Measurements from ENCODE around the gene CRIP1. TPM values are rescaled to one million over a fixed set of nuclear protein-coding genes. Genes with fewer than 3 reads are reported as not detected.
A peak's percentile ranks its signal among the peaks of the same experiment; 100 is the strongest.

Gene CRIP1
- total RNA-seq, 1 donor from 2014 or later, result 7.0 TPM

DNA sequence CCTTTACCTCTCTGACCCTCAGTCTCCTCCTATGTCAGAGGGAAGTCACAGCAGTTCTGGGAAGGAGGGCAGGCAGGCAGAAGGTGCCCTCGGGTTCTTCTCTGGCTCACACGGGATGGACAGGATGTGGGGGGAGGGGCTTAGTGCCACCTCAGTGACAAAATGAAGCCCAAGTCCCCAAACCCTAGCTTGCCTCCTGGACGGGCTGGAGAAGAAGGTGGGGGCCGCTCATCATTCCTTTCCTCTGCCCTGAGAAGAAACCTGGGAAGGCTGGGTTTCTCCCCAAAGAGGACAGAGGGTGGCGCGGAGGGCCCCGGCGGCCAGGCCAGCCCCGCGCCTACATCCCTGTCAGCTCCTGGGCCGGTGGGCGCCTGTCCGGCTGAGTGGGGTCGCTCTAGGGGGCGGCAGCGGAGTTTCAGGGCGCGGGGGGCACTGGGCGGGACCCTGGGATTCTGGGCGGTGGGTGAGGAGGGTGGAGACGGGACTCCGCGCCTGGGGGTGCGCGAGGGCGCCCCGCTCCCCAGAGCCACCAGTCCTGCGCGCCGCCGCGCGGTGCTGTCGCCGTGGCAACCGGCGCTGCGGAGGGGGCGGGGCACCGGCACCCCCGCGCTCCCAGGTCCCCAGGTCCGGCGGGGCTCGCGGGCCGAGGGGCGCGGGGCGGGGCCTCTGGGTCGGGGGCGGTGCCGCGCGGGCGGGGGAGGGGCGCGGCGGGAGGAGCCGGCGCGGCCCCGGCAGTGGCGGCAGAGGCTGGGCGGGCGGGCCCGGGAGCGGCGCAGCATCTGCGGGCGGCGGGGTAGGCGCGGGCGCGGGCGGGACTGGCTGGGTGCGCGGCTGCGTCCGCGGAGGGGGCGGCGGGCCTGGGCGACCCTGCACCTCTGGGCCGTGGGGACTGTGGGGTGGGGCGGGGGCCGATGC lies 39.4 kb downstream of the CRIP1 start, which contains the start of gene TMEM121:
Gene TMEM121, plus strand, starts transcription at position 723 of the 915 bp plus-strand sequence. CDS start 2,252 bp downstream, outside the sequence.
- no peak for DNase-seq (ENCODE audit: low read depth)
- TF ChIP-seq, protein P1, sequence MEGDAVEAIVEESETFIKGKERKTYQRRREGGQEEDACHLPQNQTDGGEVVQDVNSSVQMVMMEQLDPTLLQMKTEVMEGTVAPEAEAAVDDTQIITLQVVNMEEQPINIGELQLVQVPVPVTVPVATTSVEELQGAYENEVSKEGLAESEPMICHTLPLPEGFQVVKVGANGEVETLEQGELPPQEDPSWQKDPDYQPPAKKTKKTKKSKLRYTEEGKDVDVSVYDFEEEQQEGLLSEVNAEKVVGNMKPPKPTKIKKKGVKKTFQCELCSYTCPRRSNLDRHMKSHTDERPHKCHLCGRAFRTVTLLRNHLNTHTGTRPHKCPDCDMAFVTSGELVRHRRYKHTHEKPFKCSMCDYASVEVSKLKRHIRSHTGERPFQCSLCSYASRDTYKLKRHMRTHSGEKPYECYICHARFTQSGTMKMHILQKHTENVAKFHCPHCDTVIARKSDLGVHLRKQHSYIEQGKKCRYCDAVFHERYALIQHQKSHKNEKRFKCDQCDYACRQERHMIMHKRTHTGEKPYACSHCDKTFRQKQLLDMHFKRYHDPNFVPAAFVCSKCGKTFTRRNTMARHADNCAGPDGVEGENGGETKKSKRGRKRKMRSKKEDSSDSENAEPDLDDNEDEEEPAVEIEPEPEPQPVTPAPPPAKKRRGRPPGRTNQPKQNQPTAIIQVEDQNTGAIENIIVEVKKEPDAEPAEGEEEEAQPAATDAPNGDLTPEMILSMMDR (conservative IDR thresholded peaks at IDR 0.05; ENCODE audit: low read depth, low read length), result no peak
- H3K4me3 ChIP-seq (ENCODE audit: low read depth, low read length), result peak within 1 kb of the TSS; percentile 56

DNA sequence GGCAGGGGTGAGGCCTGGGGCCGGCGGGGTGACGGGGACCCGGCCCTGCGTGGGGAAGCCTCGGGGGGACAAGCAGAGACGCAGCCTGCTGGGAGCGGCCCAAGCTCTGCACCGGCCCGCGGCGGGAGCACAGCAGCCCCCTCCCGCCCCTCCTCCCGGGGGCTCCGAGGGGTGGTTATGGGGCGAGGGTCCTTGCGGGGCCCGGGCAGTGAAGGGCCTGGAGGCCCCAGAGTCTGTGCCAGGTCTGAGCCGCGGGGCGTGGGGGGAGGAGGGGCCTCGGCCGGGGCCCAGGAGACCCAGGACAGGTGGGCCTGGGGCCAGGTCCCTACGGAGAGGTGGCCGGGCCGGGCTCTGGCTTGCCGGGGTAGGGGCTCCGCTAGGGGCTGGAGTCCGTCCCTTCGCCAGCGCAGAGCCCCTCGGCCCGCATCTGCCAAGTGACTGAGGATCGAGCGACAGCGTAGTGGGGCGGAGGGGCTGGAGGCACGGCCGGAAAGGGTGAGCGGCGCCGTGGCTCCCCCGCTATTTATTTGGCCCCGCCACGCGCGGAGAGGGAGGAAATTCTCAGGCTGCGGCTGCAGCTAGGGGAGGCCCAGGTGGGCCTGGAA lies 40.2 kb downstream of the CRIP1 start:
- no peak for DNase-seq (ENCODE audit: low read depth)
- TF ChIP-seq, protein P1 (conservative IDR thresholded peaks at IDR 0.05; ENCODE audit: low read depth, low read length), result no peak
- peak overlapping the region; percentile 56 for H3K4me3 ChIP-seq (ENCODE audit: low read depth, low read length)

DNA sequence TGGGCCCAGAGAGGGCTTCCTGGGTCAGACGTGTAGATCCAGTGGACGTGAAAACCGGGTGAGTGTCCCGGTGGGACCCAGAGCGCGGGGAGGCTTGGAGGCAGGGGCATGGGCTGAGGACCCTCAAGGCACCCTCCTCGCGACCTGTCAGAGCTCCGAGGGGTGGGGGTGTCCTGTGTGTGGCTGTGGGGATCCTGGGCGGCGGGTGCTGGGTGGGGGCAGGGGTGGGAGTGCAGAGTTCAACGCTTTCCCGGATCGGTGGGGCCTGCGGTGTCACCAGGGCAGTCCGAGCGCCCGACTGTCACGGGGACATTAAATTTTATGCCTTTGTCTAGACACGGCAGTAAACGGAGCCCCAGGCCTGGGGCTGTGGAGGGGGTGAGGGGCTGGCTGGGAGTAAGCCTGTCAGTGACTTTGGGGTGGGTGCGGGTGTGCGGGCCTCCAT lies 40.7 kb downstream of the CRIP1 start:
- TF ChIP-seq, protein P1 (conservative IDR thresholded peaks at IDR 0.05; ENCODE audit: low read depth, low read length), result no peak
- DNase-seq (ENCODE audit: low read depth), result no peak
- H3K4me3 ChIP-seq (ENCODE audit: low read depth, low read length), result peak overlapping the region; percentile 56

DNA sequence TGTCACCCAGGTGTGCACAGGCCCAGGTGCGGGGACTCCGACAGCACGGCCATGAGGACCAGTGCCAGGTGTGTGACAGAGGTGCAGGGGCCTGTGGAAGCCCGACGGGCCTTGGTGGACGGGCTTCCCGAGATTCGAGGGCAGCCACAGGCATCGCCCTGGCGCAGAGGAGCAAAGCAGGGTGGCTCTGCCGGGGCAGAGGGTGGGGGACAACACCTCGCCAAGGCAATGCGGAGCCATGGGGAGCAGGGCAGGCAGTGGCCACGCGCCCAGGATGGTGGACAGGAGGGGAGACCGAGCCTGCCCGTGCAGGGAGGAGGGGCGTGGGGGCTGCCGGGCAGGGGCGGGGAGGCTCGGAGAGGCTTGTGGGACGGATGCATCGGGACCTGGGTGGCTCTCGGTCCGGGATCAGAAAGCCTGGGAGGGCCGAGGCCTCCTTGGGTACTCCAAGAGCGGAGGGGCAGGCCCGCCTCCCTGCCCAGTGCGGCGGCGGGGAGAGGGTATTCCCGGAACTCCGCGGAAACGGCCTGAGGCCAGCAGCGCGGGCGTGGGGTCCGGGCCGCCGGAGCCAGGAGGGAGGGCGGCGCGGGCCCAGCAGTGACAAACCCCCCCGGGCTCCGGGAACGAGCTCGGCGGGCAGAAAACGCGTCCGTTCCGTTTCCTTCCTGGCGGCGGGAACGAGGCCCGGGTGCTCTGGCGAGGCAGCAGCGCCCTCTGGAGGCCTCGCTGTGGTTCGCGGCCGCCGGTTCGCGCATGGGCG lies 41.3 kb downstream of the CRIP1 start:
- H3K4me3 ChIP-seq (ENCODE audit: low read depth, low read length), result peak overlapping the region; percentile 56
- no peak for DNase-seq (ENCODE audit: low read depth)
- TF ChIP-seq, protein P1 (conservative IDR thresholded peaks at IDR 0.05; ENCODE audit: low read depth, low read length), result peak; percentile 64

DNA sequence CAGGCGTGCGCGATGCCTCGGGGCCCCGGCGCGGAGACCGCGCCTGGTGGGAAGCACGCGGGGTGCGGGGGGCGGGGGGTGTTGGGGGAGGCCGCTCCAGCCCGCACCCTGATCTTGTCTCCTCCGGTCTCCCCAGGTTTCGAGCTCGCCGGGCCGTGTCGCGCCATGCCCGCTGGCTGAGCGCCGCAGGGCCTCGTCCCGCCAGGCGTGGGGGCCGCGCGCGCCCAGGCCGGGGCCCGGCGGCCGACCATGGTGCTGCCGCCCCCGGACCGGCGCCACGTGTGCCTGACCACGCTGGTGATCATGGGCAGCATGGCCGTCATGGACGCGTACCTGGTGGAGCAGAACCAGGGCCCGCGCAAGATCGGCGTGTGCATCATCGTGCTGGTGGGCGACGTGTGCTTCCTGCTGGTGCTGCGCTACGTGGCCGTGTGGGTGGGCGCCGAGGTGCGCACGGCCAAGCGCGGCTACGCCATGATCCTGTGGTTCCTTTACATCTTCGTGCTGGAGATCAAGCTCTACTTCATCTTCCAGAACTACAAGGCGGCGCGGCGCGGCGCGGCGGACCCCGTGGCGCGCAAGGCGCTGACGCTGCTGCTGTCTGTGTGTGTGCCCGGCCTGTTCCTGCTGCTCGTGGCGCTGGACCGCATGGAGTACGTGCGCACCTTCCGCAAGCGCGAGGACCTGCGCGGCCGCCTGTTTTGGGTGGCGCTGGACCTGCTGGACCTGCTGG lies 42.1 kb downstream of the CRIP1 start:
- H3K4me3 ChIP-seq (ENCODE audit: low read depth, low read length), result peak overlapping the region; percentile 56

DNA sequence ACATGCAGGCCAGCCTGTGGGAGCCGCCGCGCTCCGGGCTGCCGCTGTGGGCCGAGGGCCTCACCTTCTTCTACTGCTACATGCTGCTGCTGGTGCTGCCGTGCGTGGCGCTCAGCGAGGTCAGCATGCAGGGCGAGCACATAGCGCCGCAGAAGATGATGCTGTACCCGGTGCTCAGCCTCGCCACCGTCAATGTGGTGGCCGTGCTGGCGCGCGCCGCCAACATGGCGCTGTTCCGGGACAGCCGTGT lies 42.6 kb downstream of the CRIP1 start:
- H3K4me3 ChIP-seq (ENCODE audit: low read depth, low read length), result no peak overlapping the region
- no peak for DNase-seq (ENCODE audit: low read depth)
- TF ChIP-seq, protein P1 (conservative IDR thresholded peaks at IDR 0.05; ENCODE audit: low read depth, low read length), result no peak

More for the DNA sequence above, 42.1 kb downstream of the CRIP1 start:
- no peak for DNase-seq (ENCODE audit: low read depth)
- TF ChIP-seq, protein P1 (conservative IDR thresholded peaks at IDR 0.05; ENCODE audit: low read depth, low read length), result no peak

Measured in epithelial cell of proximal tubule (primary cell).